Spleen (tissue), 7 donors: ENCODE measurements around the gene TGM1.

Source experiments
- POLR2A ChIP-seq, 3 donors: fragments of 450-650 bp; IDR thresholded peaks; one replicate each; pipeline ENCODE4 v1.5.1; 2017; ENCODE audit warnings: antibody characterized with exemption in 3 of 3, mild to moderate bottlenecking in 1 of 3
- POLR2AphosphoS5 ChIP-seq, 3 donors: sonication (generic); formaldehyde crosslinking; IDR thresholded peaks; one replicate each; pipeline ENCODE4 v1.5.1; 2017; ENCODE audit warnings: antibody characterized with exemption in 3 of 3
- TF ChIP-seq, protein P1 (sequence below), 11 experiments: fragments of 200-600 bp in 7 of 11; fragments of 450-650 bp in 4 of 11; sonication (generic) in 4 of 11; IDR thresholded peaks in 8 of 11; conservative IDR thresholded peaks in 3 of 11; 1 replicate in 7 of 11; 2 replicates in 4 of 11; pipeline versions ENCODE4 v1.4.0 to v1.8.0; 2016 to 2021; ENCODE audit warnings: antibody characterized with exemption in 11 of 11, inconsistent platforms in 4 of 11, mild to moderate bottlenecking in 1 of 11
- donor health status: DM: no; HTN: no; CAD: no; lungs with moderate emphysema.
- donor health status: DM: no; HTN: no; CAD: no.
- donor health status: DM: no; HTN: no; CAD: no.

DNA sequence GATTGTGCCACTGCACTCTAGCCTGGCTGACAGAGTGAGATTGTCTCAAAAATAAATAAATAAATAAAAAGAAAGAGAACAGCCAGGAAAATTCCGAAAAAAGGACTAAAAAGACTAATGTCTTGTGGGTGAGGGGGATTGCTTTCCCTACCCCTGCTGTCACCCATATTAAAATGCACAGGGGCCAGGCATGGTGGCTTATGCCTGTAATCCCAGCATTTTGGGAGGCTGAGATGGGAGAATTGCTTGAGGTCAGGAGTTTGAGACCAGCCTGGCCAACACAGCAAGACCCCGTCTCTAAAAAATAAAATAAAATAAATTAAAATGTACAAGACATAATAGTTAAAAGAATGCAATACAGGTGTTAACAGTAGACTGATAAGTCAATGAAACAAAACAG lies 30.5 kb upstream of the TGM1 start:
- TF ChIP-seq, protein P1, sequence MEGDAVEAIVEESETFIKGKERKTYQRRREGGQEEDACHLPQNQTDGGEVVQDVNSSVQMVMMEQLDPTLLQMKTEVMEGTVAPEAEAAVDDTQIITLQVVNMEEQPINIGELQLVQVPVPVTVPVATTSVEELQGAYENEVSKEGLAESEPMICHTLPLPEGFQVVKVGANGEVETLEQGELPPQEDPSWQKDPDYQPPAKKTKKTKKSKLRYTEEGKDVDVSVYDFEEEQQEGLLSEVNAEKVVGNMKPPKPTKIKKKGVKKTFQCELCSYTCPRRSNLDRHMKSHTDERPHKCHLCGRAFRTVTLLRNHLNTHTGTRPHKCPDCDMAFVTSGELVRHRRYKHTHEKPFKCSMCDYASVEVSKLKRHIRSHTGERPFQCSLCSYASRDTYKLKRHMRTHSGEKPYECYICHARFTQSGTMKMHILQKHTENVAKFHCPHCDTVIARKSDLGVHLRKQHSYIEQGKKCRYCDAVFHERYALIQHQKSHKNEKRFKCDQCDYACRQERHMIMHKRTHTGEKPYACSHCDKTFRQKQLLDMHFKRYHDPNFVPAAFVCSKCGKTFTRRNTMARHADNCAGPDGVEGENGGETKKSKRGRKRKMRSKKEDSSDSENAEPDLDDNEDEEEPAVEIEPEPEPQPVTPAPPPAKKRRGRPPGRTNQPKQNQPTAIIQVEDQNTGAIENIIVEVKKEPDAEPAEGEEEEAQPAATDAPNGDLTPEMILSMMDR (IDR thresholded peaks at IDR 0.05 in 8 of 11, conservative IDR thresholded peaks at IDR 0.05 in 3 of 11) = no peak
- TF ChIP-seq POLR2A (IDR thresholded peaks at IDR 0.05) (no peak), POLR2AphosphoS5 (IDR thresholded peaks at IDR 0.05) (no peak)
